Spleen (tissue), 13 donors: ENCODE results near the gene RPS13. TPM values are rescaled to one million over a fixed set of nuclear protein-coding genes. Genes with fewer than 3 reads are reported as not detected.

Source experiments
- DNase-seq: peaks from one replicate; pipeline ENCODE4 v3.0.0-alpha.2; 2020
- H3K27ac ChIP-seq, 8 donors: fragments of 200-600 bp; sonication (generic) in 7 of 8; 1 replicate in 4 of 8; 2 replicates in 4 of 8; pipeline versions ENCODE4 v1.5.0 to v1.8.0; 2016 to 2021; ENCODE audit warnings: inconsistent platforms in 4 of 8, mild to moderate bottlenecking in 4 of 8, moderate library complexity in 1 of 8
- H3K27me3 ChIP-seq, 7 donors: fragments of 200-600 bp; sonication (generic) in 6 of 7; replicated peaks in 1 of 7; 1 replicate in 4 of 7; 2 replicates in 3 of 7; pipeline versions ENCODE4 v1.5.0 to v1.8.0; 2016 to 2021; ENCODE audit warnings: inconsistent platforms in 3 of 7, mild to moderate bottlenecking in 1 of 7
- H3K36me3 ChIP-seq, 6 donors: fragments of 200-600 bp; sonication (generic) in 5 of 6; 1 replicate in 4 of 6; 2 replicates in 2 of 6; pipeline versions ENCODE4 v1.5.0 to v1.8.0; 2016 to 2021; ENCODE audit warnings: inconsistent platforms in 2 of 6
- H3K4me1 ChIP-seq, 6 donors: fragments of 200-600 bp; sonication (generic) in 5 of 6; 1 replicate in 3 of 6; 2 replicates in 3 of 6; pipeline versions ENCODE4 v1.5.0 to v1.8.0; 2016 to 2021; ENCODE audit warnings: inconsistent platforms in 3 of 6
- H3K4me3 ChIP-seq, 8 donors: fragments of 200-600 bp; sonication (generic) in 7 of 8; 1 replicate in 4 of 8; 2 replicates in 4 of 8; pipeline versions ENCODE4 v1.5.0 to v1.8.0; 2016 to 2021; ENCODE audit warnings: inconsistent platforms in 4 of 8, mild to moderate bottlenecking in 4 of 8, moderate library complexity in 2 of 8
- H3K9me3 ChIP-seq, 8 donors: fragments of 200-600 bp; sonication (generic) in 7 of 8; 1 replicate in 4 of 8; 2 replicates in 4 of 8; pipeline versions ENCODE4 v1.5.0 to v1.8.0; 2016 to 2021; ENCODE audit warnings: inconsistent platforms in 4 of 8
- CTCF ChIP-seq, 11 experiments: fragments of 200-600 bp in 7 of 11; fragments of 450-650 bp in 4 of 11; sonication (generic) in 4 of 11; IDR thresholded peaks in 8 of 11; conservative IDR thresholded peaks in 3 of 11; 1 replicate in 7 of 11; 2 replicates in 4 of 11; pipeline versions ENCODE4 v1.4.0 to v1.8.0; 2016 to 2021; ENCODE audit warnings: antibody characterized with exemption in 11 of 11, inconsistent platforms in 4 of 11, mild to moderate bottlenecking in 1 of 11
- POLR2A ChIP-seq, 3 donors: fragments of 450-650 bp; IDR thresholded peaks; one replicate each; pipeline ENCODE4 v1.5.1; 2017; ENCODE audit warnings: antibody characterized with exemption in 3 of 3, mild to moderate bottlenecking in 1 of 3
- POLR2AphosphoS5 ChIP-seq, 3 donors: sonication (generic); formaldehyde crosslinking; IDR thresholded peaks; one replicate each; pipeline ENCODE4 v1.5.1; 2017; ENCODE audit warnings: antibody characterized with exemption in 3 of 3
- WGBS, 5 donors: extraction: QIAGEN DNeasy Blood & Tissue Kit in 3 of 5; methylation state at CpG; one replicate each; pipeline versions ENCODE4 v1.1.5 to v1.1.7; 2013 to 2018; 5-methylcytosine and 5-hydroxymethylcytosine counted together
- intact Hi-C: fragments of 100-400 bp; cut with DNase I; formaldehyde crosslinking; loops from one replicate; pipeline ENCODE4 v1.15.0; 2023; ENCODE audit warnings: low total_unique reads
- long read RNA-seq, 2 donors: transcript quantifications; one replicate each; lab custom pipeline, GENCODE V29; 2026
- polyA plus RNA-seq, 3 donors: library from polyadenylated mRNA; stranded (reverse); fragments of 200-250 nt; gene quantifications; one replicate each; pipeline ENCODE4 v1.2.1, GENCODE V29; 2013
- total RNA-seq, 7 donors: library from RNA; depleted of rRNA in 3 of 7; stranded (reverse); fragments of >200 nt in 3 of 7; fragmentation: NEBNext Ultra II Directional in 4 of 7; extraction: Animal tissue kit (Norgen Biotek cat#: 25700) in 4 of 7; gene quantifications; one replicate each; pipeline versions ENCODE4 v1.1.0 to v1.2.1, GENCODE V29; 2016 to 2021
- donor health status: healthy with polysubstance abuse.
- donor health status: DM: no; HTN: no; CAD: no; lungs with moderate emphysema.
- donor health status: DM: no; HTN: no; CAD: no.
- donor health status: Bipolar disorder and iron deficiency.
- donor health status: healthy.
- donor health status: DM: no; HTN: no; CAD: no.
- donor health status: DM: yes; HTN: yes; CAD: no.

The RPS13 gene
- total RNA-seq, result 1,000 to 10,000 TPM in 4 of 7 donors, 100 to 1,000 TPM in 3; 755 to 1,334 (median 1,014) TPM
- polyA plus RNA-seq, result 1,000 to 10,000 TPM; 3,517 to 4,398 (median 4,295) TPM
- long read RNA-seq, donor 1, transcript RPS13-203 (5 exons, 664 nt), result minor isoform, 63 of 1,401 reads
- long read RNA-seq, donor 1, transcript RPS13-208 (3 exons, 746 nt), result minor isoform, 63 of 1,401 reads
- long read RNA-seq, donor 1, transcript RPS13-207 (2 exons, 594 nt), result minor isoform, 10 of 1,401 reads
- long read RNA-seq, donor 1, transcript RPS13-202 (6 exons, 646 nt), result major isoform, 1,087 of 1,401 reads
- long read RNA-seq, donor 1, partial matches to known transcripts, result 120 of 1,401 reads
- long read RNA-seq, donor 1, other reads (novel, unspliced or antisense), result 40 of 1,401 reads
- long read RNA-seq, donor 2, transcript RPS13-202 (6 exons, 646 nt), result major isoform, 1,086 of 1,340 reads
- long read RNA-seq, donor 2, transcript RPS13-208 (3 exons, 746 nt), result minor isoform, 41 of 1,340 reads
- long read RNA-seq, donor 2, transcript RPS13-203 (5 exons, 664 nt), result minor isoform, 57 of 1,340 reads
- long read RNA-seq, donor 2, transcript RPS13-207 (2 exons, 594 nt), result minor isoform, 16 of 1,340 reads
- long read RNA-seq, donor 2, partial matches to known transcripts, result 88 of 1,340 reads
- long read RNA-seq, donor 2, other reads (novel, unspliced or antisense), result 39 of 1,340 reads

- Histone ChIP-seq H3K4me1 (peaks cover 26 to 46% (median 40%) of the 10 kb centered on the region in 6 donors), H3K27ac (peak within 1 kb of the TSS; percentile 91 to 96 (median 95)), H3K27me3 (no peaks in the 10 kb centered on the region), H3K36me3 (peaks cover 0 to 39% (median 36%) of the 10 kb centered on the region in 6 donors), H3K9me3 (no peaks in the 10 kb centered on the region), H3K4me3 (peak within 1 kb of the TSS; percentile 65 to 90 (median 82))
- DNase-seq, result peak; percentile 98
- WGBS, 5 donors, result 0 to 1% (median 0%) methylated on average over 33 to 55 of the region's 55 CpGs
- intact Hi-C loops, result loop anchor here (5.0 kb wide), 1 partner anchor 200 kb away; the partner anchor contains the start of gene NUCB2
- TF ChIP-seq CTCF (IDR thresholded peaks at IDR 0.05 in 8 of 11, conservative IDR thresholded peaks at IDR 0.05 in 3 of 11), result peak in 1 of 11 experiments; percentile 16
- TF ChIP-seq POLR2A (IDR thresholded peaks at IDR 0.05), result peak; percentile 37 to 48 (median 39)
- TF ChIP-seq POLR2AphosphoS5 (IDR thresholded peaks at IDR 0.05), result peak; percentile 97 to 98 (median 97)
Measured at GRCh38 chr11:17077520-17078401, at the start of gene RPS13. TSS of gene RPS13 (minus strand) at chr11:17077667. CDS start at chr11:17077641, 26 bp downstream.

GRCh38 chr11:17121981-17122380 lies 44.5 kb upstream of the RPS13 start:
- H3K27ac ChIP-seq, result no peak overlapping the region
- H3K4me1 ChIP-seq, result no peaks in the 10 kb centered on the region
- no peak for DNase-seq
- H3K9me3 ChIP-seq, result no peaks in the 10 kb centered on the region
- no peak for TF ChIP-seq CTCF (IDR thresholded peaks at IDR 0.05 in 8 of 11, conservative IDR thresholded peaks at IDR 0.05 in 3 of 11)
- no peak for TF ChIP-seq POLR2AphosphoS5 (IDR thresholded peaks at IDR 0.05)
- no peak for TF ChIP-seq POLR2A (IDR thresholded peaks at IDR 0.05)
- H3K4me3 ChIP-seq, result no peak overlapping the region
- intact Hi-C loops, result no loop called here
- H3K36me3 ChIP-seq, result peaks cover 0 to 95% (median 17%) of the 10 kb centered on the region in 6 donors
- no peaks in the 10 kb centered on the region for H3K27me3 ChIP-seq
- WGBS, 5 donors, result 96 to 98% (median 96%) methylated on average over 2 of the region's 2 CpGs

GRCh38 chr11:17117262-17117661 lies 39.8 kb upstream of the RPS13 start:
- intact Hi-C loops, result no loop called here
- no peak overlapping the region for H3K4me3 ChIP-seq
- DNase-seq, result no peak
- no peaks in the 10 kb centered on the region for H3K27me3 ChIP-seq
- H3K27ac ChIP-seq, result no peak overlapping the region
- H3K36me3 ChIP-seq, result peaks cover 0 to 97% (median 42%) of the 10 kb centered on the region in 6 donors
- TF ChIP-seq POLR2AphosphoS5 (IDR thresholded peaks at IDR 0.05), result no peak
- no peak for TF ChIP-seq POLR2A (IDR thresholded peaks at IDR 0.05)
- no peak for TF ChIP-seq CTCF (IDR thresholded peaks at IDR 0.05 in 8 of 11, conservative IDR thresholded peaks at IDR 0.05 in 3 of 11)
- 96 to 98% (median 97%) methylated on average over 4 of the region's 4 CpGs for WGBS, 5 donors
- H3K4me1 ChIP-seq, result no peaks in the 10 kb centered on the region
- H3K9me3 ChIP-seq, result no peaks in the 10 kb centered on the region
